NCI-H1417 (cell line): ENCODE data around the gene MND1.
"Not testable (repeated sequence)": the region's sequence is repeated elsewhere in the genome, so short reads cannot be mapped to it uniquely, and the experiment has no call there.

Experiments
- DNase-seq, 3 experiments: peaks; one replicate each; lab custom pipeline; 2025; lab: John Stamatoyannopoulos, UW

Gene MND1

DNA sequence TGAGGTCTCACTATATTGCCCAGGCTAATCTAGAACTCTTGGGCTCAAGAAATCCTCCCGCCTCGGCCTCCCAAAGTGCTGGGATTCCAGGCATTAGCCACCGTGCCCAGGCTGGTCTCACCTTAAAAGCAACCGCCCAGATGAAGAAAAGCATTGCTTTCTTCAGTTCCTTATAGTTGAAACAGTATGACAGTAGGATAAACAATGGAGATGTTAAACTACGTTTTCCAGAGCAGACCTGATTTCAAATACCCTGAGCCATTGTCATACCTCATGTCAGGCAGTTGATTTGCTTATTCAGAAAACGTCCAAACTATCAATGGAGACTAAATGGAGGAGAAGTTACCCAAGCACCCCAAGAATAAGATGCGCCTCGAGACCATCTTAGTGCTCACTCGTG, 95.3 kb downstream of the MND1 start:
- DNase-seq: no peak

DNA sequence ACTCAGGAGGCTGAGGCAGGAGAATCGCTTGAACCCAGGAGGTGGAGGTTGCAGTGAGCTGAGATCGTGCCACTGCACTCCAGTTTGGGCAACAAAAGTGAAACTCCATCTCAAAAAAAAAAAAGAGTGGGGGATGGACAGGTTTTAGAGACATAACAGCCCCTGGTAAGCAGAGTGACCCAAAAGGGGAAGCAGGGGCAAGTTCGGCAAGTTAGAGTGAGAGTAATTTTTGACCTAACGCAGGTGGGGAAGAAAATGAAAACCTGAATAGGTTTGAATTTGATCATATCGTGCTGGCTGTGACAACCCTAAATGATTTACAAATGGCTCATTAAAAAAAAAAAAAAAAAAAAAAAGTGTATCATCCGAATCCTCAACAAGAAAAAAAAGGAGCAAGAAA, 96.0 kb downstream of the MND1 start:
- no peak for DNase-seq

DNA sequence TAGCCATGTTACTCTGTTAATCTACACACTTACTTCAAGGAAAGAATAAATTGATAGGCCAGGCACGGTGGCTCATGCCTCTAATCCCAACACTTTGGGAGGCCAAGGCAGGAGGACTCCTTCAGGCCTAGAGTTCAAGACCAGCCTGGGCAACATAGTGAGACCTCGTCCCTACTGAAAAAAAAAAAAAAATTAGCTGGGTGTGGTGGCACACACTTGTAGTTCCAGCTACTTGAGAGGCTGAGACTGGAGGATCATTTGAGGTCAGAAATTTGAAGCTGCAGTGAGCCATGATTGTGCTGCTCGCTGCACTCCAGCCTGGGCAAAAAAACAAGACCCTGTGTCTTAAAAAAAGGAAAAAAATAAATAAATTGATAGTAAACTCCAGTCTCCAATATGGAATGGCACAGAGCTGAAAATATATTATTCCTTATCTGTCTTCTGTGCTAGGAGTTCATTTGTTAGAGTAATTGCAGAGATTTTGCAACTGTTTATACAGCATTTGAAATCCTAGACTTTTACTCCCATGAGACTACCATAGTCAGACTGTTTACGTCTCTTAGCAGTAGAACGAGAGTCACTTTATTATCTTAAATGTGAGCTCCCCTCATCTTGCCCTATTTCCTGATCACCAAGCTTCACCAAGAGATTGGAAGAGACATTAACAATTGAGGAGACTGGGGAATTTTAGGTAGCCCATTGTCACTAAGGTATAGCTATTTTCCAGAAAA, 102.9 kb downstream of the MND1 start:
- peak in 1 of 3 experiments; percentile 3 for DNase-seq

DNA sequence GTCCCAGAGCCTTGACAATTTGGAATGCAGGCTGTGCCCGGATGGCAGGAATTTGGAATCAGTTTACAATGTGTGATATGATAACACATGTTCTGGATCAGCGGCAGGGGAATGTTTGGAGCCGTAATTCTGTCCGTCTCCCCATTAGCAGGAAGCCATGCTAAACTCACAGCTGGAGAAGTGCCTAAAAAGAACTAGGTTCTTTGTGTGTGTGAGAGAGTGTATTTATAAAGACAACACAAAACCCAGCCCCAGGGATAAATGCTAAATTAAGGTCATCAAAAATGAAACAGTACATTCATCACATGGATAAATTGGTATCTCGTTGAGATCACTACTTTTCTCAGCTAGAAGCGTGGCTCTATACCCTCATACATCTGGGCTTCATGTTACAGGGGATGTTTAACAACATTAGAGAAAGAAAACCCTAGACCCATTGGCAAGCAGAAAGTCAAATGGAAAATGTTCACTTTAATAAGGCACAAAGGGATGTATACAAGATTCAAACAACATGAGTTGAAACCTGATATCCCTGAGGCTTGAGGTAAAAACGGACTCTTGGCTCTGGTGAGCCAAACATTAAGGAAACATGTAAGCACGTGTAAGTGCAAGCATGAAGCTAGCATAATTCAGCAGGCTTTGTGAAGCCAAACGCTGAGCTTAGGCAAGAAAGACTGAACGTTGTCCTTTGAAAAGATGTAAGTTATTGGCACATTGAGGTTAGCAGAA, 103.7 kb downstream of the MND1 start:
- peak; percentile 33 to 77 (median 46) for DNase-seq

DNA sequence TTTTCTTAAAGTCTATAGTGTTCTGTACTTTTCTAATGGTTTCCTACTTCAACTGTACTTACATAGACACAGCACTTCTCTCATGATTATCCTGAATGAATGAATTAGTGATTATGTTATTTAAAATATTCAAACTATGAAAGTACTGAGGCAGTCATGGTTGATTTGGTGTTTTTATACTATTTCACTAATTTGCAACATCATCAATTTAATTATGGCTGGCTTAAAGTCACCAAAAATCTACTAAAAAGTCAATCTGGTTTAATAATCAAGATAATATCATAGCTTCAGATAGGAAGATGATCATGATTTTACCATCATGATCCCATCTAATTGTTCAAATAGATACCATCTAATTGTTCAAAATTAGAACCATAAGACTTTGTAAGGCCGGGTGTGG, 104.8 kb downstream of the MND1 start:
- no peak for DNase-seq

DNA sequence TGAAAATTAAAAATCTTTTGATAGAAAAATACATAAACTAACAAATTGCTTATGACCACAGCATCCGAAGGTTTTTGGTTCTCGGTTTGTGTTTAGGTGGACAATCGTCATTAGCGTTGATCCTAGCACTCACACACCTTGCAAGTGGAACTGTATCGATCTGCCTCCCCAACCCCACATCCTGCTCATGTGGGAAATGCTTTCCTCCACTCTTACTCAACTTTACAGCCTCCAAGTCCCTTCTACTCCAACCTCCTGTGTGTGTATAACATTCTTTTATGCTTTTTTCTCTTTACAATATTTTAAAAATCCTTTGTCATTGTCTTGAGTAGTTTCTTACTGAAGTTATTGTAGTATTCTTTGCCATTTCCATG, 106.0 kb downstream of the MND1 start:
- no peak for DNase-seq

DNA sequence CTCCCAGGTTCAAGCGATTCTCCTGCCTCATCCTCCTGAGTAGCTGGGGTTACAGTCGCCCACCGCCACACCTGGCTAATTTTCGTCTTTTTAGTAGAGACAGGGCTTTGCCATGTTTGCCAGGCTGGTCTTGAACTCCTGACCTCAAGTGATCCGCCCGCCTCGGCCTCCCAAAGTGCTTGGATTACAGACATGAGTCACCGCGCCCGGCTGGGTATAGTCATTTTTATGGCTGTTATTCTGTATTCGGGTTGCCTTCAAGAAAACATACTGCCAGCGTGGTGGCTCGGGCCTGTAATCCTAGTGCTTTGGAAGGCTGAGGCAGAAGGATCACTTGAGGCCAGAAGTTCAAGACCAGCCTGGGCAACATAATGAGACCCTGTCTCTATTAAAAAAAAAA, 106.7 kb downstream of the MND1 start:
- not testable (repeated sequence) for DNase-seq

DNA sequence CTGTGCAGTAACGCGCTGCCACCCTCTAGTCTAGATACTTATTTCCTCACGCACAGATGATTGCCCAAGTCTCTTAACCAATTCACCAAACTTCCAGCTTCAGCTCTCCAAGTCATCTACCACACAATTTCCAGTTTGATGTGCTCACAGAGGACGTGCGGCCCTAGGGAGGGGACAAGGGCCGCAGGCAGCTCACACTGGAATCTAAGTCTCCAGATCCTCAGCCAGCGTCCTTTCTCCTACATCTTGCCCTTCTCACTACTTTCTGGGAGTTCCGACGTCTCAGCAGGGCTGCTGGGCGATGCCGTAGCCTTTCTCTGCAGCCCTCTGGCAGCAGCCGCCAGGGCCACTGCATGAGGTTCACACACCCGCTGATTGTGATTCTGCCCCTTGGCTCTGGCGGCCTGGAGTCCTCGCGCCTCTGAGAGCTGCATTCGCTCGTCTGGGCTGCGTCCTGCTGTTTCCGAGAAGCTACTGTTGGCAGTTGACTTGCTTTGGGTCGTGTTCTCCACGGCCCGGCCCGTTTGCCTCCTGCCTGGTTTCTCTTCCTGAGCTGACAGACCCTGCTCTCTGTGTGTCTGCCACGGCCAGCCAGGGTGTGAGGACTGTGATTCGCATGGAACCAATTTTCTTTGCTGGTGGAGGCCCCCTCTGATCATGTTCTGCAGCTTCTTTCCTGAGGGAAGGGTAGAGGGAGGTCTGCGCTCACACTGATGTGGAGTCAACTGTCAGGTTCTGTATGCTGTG, 107.6 kb downstream of the MND1 start:
- no peak for DNase-seq

DNA sequence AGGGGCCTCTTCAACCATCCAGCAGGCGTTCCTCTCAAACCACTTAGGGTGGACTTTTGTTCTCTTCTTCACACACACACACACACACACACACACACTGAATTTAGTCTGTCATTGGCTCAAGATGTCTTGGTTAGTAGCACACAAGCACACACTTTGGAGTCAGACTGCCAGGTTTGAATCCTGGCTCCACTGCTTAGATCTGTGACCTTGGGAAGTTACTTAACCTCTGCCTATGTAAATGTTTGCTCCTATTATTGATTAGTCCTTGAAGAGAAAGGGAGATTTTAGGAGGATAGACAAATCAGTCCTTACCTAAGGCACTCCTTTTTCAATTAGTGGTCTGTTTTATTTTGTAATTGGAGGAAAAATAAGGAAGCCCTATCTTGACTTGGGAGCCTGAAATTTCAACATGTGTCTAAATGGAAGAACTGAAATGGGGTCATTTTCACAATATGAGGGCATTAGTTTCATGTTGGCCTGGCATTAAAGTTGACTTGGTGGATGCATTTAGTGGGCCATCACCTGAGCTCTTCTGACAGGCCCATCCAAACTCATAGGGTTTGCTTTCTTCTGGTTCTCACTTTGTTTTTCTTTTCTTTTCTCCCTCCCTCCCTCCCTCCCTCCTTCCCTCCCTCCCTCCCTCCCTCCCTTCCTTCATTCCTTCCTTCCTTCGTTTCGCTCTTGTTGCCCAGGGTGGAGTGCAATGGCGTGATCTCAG, 108.3 kb downstream of the MND1 start:
- DNase-seq: no peak

DNA sequence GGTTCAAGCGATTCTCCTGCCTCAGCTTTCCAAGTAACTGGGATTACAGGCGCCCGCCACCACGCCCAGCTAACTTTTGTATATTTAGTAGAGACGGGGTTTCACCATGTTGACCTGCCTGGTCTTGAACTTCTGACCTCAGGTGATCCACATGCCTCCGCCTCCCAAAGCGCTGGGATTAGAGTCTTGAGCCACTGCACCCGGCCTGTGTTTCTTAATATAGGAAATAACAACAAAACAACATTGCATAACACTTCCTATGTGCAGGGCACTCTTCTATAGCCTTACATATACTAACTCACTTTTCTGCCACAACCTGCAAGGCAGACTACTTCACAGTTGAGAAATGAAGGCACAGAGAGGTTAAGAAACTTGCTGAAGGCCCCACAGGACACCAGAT, 108.9 kb downstream of the MND1 start:
- DNase-seq: no peak

DNA sequence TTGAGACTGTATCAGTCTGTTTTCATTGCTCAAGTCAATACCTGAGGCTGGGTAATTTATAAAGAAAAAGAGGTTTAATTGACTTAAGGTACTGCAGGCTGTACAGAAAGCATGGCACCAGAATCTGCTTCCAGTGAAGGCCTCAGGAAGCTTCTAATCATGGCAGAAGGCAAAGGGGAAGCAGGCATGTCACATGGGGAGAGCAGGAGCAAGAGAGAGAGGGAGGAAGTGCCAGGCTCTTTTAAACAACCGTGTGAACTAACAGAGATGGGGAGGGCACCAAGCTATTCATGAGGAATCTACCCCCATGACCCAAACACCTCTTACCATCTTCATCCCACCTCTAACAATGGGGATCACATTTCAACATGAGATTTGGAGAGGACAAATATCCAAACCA, 114.5 kb downstream of the MND1 start:
- no peak for DNase-seq

DNA sequence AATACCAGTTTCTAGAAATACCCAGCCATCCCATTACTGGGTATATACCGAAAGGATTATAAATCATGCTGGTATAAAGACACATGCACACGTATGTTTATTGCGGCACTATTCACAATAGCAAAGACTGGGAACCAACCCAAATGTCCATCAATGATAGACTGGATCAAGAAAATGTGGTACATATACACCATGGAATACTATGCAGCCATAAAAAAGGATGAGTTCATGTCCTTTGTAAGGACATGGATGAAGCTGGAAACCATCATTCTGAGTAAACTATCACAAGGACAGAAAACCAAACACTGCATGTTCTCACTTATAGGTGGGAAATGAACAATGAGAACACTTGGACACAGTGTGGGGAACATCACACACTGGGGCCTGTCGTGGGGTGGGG, 117.1 kb downstream of the MND1 start:
- DNase-seq: not testable (repeated sequence)

DNA sequence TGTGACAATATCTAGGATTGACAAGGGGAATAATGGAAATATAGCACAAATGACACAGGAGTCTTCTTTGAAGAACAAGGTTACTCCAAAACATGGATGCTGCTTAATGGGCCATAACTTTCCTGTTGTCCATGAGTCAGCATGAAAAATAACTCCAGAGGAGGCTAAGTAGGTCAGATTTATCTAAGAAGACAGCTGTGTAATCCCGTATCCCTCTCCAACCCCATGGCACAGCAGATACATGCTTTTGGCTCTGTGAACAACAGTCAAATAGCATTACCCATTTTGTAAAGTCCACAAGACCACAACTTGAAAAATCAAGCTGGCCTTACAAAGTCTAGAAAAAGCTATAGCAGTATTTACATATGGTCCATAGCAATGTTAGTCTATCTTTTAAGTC, 119.6 kb downstream of the MND1 start:
- DNase-seq: no peak
